HG02884 (cell line): ENCODE measurements around the gene MMP19.
A peak's percentile ranks its signal among the peaks of the same experiment; 100 is the strongest.
"Not testable (repeated sequence)": the region's sequence is repeated elsewhere in the genome, so short reads cannot be mapped to it uniquely, and the experiment has no call there.

Experiments
- ATAC-seq: cut with Tn5 transposase; IDR thresholded peaks from one replicate; pipeline ENCODE4 v1.9.1; 2021; ENCODE audit warnings: mild to moderate bottlenecking, moderate library complexity; ENCODE audit not compliant: unreplicated experiment

The MMP19 gene

DNA sequence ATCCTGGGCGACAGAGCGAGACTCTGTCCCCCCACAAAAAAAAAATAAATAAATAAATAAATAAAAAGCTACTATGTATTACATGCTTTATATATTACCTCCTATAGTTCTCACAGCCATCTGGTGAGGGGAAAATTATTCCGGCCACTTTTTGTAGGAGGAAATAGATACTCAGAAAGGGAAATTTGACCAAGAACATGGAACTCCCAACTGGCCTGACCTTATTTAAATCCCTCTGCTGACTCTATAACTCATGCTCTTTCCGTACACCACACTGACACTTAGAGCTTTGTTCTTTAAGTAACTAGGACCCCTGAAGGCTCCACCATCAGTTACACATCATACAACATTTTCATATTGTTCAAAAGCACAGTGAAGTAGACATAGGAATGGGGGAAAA, 2.2 kb upstream of the MMP19 start:
- ATAC-seq, result no peak

DNA sequence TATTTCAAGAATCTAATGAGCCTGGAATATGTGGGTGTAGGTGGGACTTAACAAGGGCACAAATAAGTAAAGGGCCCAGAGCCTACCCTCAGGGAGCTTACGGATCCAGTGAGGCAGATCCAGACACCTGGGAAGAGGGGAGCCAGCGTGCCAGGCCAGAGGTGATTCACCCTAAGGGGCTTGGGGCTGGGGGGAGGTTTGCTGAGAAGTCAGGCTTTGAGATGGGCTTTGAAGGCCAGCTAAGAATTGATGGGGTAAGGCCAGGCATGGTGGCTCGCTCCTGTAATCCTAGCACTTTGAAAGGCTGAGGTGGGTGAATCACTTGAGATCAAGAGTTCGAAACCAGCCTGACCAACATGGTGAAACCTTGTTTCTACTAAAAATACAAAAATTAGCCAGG, 695 bp upstream of the MMP19 start:
- no peak for ATAC-seq

DNA sequence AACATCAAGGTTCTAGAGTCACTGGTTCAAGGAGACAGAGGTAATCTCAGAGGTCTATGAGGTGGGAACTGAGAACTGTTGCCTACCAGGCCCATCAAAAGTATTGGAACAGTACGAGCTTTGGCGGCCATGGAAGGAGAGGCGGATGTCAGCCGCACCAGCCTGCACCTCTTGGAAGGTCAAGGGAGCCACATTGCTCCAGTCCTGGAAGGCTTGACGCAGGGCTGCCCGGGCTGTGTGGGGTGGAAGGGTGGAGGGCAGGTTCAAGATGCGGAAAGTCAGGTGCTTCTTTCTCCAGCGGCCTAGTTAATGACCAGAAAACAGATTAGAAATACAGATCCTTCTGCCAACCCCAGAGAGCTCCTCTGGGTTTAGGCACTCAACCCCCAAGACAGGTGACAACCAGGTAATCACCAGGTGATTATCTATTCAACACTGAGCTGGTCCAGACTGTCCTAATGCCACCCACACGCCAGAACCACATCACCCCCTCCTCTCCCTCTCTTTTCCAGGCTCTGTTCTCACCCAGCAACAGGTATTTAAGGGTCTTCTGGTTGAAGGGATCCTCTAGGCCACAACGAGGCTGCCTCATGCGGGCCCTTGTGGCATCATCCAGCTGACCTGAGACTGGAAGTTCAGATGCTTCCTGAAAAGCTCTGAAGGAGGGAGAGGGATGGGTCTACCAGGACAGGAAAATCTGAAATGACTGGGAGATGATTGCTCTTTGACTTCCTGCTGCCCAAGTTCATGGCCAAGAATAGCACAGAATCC, 2.0 kb downstream of the MMP19 start:
- no peak for ATAC-seq

DNA sequence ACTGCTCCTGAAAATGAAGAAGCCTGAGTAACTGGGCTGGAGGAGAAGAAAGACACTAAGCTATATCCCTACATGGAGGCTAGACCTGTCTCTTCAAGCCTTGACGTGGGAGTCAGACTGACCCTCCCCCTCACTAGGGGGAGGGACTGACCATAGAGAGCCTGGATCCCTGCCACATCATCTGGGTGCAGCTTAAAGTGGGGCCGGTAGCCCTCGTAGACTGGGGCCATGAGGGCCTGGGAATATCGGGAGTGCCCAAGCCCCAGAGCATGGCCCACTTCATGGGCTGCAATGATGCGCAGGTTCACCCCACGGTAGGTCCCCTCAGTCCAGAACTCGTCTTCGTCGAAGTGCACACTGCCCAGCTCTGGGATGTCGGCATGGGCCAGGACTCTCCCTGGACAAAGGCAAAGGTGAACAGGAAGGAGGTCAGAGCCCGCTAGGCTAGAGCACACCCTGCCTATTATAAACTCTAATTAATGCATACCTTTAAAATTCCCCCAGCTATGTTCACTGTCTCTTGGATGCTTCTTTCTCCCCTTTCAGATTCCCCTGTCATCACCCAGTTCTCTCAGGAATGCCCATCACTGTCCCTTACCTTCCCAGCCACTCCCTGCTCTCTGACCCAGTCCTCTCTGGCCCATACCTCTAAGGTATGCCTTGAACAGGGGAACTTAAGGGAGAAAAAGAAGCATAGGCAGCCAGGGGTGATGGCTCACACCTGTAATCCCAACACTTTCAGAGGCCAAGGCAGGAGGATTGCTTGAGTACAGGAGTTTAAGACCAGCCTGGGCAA, 3.2 kb downstream of the MMP19 start:
- ATAC-seq, result no peak

DNA sequence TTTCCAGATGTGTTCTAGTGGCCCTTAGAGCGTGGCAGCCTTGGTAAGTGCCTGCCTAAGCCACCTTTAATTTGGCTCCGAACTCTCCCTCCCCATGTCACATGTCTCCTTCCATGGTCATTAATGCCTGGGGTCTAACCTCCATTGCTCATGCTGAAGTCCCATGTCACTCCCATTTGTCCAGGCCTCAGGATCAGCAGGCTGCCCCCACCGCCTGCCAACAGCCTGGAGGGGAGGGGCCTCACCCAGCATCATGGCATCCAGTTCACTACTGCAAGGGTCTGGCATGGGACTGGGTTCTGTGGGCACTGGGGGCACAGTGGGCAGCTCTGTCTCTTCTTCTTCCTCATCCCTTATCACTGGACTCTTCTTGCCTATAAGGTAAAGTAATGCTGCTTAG, 4.4 kb downstream of the MMP19 start:
- ATAC-seq, result no peak

DNA sequence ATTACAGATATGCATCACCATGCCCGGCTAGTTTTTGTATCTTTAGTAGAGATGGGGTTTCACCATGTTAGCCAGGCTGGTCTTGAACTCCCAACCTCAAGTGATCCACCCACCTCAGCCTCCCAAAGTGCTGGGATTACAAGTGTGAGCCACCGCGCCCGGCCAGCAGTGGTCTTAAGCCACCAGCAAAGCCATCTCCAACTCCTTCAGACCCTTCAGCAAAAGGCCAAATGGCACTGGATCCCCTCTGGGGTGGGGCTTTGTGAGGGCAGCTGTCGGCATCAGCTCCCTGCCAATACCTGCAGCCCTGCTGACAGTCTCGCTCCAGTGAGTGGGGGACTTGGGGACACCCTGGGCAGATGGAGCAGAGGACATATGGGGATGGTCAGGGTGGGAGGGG, 8.3 kb downstream of the MMP19 start:
- ATAC-seq, result not testable (repeated sequence)

DNA sequence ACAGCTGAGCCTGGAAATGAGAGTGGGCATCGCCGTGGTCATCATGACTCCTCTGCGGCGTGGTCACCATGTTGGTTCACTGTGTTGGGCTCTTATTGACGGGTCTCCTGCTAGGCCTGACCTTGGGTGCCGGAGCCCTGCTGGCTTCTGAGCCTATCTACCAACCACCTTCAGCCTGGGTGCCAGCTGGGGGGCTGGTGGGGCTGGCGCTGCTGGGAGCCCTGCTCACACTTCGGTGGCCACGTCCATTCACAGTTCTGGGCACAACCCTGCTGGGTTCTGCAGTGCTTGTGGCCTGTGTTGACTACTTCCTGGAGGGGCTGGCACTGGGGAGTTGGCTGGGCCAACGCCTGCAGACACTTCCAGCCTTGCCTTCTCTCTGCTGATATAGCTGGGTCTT, 9.7 kb downstream of the MMP19 start:
- no peak for ATAC-seq

DNA sequence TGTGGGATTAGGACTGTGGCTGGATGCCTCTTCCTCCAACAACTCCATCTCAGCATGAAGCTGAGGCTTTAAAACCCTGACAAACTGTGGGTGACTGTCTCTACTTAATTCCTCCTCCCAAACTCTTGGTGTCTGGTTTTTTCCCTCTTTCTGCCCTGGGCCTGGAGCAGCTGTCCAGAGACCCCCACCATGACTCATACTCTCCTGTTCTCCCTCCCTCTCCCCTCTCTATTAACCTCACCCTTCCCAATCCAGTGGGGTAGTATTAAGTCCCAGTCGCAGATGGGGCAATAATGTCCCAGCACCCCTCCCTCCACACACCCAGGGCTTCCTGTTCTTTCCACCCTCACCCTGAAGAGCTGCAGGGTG, 11.3 kb downstream of the MMP19 start:
- no peak for ATAC-seq

DNA sequence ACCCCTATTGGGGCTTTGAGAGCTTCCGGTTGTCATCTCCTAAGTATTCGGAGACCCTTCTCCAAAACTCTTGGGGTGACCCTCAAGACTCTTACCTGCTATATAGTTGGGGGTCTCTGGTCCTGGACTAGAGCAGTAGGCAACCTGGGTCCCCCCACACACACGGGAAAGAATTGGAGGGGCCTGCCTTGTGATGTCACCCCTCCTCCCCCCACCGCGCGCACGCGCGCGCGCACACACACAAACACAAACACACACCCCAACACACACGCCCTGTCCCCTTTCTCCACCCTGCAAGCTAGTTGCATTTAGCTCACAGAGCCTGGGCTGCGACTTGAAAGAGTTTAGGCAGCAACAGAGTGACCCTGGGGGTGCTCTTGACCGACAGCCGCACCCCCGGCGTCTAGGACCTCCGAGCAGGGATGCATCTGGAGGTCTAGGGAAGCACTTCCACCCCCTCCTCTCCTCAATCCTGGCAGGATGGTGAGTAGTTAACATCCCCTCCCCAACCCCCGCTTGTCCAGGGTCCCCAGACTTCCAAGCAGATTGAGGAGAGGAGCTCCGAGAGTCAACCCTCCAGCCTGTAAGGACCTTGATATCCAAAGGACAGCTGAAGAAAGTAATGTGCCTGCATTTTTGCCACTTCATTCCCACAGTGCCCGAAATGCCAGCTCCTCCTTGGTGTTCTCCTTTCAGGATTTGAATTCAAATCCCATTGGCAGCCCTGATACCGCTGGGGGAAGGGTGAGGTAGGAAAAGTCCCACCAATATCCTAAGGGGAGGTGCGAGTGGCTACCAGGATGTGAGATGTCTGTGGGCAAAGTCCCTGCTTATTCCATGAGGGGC, 11.9 kb downstream of the MMP19 start:
- no peak for ATAC-seq

DNA sequence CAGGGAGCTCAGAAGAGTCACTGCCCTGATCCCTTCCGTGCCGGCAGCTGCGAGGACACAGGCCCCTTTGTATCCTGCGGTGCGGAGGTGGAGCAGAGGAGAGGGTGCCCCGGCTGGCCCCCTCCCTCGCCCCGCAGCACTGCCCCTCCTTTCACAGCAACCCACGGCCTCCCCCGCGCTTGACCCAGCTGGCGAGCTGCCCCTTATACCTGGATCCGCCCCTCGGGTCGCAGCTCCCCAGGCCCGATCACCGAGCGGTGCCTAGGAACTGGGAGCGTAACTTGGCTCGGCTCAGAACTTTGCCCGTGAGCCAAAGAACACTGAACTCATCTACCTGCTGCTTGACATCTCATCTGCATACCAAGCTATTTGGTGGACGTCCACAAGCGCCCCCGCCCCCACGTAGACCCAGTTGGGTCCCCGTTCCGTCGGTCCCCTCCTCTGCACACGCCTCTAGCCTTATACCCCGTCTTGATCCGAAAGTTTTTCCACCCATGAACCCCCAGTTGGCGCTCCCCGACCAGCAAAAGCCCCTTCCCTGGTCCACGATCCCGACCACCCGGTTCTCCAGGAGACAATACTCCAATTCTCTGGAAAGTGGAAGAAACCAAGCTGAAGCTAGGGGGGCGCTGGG, 12.7 kb downstream of the MMP19 start:
- peak; percentile 19 for ATAC-seq

DNA sequence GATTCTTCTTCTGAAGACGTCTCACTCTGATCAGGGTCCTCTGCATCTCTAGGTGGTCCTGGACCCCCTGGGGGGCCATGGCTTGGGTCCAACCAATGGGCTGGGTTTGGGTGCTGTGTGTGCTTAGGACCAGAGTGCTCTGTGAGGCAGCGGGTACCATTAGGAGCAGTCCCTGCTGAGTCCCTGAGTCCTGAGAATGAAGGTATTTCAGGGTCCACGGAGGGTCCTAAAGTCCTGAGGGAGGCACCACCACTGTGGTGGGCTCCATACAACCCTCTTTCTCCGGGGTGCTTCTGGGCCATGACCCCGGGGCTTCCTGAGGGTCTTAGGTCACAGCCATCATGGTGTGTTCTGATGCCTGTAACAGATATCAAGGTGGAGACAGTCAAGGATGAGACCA, 14.4 kb downstream of the MMP19 start:
- ATAC-seq, result no peak

DNA sequence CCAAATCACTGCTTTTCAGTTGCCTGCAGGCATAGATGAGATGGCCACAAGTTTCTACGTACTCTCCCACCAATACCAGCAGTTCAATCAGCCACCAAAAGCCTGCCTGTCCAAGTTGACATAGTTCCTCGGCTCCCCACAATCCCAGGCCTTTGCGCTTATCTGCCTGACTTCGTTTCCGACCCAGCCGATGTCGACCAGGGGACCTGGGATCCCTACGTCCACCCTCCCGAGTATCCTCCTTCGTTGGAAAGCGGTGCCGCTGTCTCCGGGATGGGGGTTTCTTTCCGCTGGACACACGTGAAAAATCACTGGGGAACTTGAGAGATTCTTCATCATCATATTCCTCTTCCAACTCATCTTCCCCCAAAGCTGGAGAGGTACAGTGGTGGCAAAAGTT, 14.9 kb downstream of the MMP19 start:
- no peak for ATAC-seq

DNA sequence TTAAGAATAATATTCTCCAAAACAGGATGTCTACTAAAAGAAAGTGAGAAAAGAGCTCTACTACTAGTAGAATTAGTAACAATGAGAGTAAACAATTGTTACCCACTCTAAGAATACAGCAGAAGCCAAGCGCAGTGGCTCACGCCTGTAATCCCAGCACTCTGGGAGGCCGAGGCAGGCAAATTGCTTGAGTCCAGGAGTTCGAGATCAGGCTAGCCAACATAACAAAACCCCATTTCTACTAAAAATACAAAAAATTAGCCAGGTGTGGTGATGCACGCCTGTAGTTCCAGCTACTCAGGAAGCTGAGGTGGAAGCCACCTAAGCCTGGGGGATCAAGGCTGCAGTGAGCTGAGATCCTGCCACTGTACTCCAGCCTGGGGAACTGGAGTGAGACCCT, 18.0 kb downstream of the MMP19 start:
- ATAC-seq, result no peak

DNA sequence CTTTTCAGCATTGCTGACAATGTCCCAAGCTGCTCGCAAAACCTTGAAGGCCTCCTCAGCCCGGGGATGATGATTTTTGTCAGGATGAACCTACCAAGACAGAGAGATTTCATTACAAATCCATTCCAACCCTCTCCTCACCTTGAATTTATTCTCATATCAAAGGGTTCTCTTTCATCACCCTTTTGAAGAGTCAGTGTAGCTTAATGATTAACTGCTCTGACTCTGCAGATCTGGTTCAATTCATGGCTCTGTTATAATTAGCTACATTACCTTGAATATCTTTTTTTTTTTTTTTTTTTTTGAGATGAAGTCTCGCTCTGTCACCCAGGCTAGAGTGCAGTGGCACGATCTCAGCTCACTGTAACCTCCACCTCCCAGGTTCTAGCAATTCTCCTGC, 19.3 kb downstream of the MMP19 start:
- no peak for ATAC-seq

DNA sequence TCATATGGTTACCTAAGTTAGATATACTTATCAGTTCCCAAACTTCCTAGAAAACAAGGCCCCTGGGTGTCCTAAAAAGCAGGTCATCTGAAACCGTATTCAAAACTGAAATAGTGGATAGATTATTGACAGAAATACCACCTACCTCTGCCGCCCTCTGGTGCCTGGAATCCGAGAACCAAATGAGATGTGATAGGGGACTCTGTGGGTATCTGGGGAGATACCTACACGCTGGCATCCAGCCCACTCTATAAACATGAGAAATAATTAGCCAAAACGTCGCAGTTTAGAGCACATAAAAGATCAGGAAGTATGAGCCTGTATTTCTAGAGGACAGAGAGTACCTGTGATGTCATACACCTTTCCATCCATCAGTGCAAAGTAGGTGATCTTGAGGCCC, 20.5 kb downstream of the MMP19 start:
- no peak for ATAC-seq

DNA sequence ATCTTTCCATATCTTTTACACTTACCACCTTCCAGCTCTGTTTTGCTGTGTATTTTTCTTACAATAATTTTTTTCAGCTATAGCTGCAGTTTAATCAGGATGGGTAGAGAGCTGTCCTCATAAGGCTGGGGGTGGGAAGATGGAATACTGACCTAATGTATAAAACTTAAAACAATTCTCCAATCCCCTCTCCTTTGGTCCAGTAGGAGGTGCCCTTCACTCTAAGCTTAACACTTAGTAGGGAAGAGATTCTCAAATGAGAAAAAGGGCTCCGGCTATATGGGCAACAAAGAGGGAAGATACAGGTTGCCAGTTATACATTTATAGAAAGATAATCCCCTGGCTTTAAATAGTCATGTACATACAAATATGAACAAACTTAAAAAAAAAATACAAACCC, 22.1 kb downstream of the MMP19 start:
- ATAC-seq, result no peak

DNA sequence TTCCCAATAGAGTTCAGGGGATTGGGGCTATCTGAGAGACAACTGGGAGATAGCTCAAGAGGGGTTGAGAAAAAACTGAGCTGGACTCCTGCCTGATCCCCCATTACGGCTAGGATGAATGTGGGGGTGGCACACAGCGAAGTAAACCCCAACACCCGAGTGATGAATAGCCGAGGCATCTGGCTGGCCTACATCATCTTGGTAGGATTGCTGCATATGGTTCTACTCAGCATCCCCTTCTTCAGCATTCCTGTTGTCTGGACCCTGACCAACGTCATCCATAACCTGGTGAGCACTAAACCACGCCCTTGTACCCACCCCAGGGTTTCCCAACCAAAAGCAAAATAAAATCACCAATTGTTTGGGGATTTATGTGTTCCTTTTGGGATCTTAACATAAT, 23.9 kb downstream of the MMP19 start:
- ATAC-seq, result no peak

DNA sequence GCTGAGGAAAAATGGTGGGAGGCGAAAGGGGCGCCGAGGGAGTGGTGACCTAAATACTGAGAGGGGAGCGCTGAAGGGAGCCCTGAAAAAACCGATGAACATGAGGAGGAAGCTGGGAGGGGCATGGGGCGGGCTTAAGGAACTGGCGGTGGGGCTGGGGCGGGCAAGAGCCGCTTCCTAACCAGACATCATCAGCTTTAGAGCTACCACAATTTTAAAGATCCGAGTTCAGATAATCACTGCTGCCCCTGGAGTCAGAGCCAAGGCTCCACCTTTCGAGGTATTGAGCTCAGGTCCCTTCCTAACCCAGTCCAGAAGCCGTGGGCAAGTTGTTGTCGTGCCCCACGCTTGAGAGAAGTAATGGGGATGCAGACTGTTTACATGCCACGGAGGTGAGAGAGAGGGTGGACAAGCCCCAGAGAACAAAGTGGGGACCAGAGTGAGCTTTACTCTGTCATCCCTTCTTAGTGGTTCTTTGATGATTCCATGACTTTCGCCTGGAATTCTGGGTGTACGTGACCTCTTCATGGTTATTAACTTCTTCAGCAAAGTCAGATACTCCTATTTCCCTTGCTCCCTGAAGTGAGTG, 24.5 kb downstream of the MMP19 start:
- ATAC-seq, result peak; percentile 21

DNA sequence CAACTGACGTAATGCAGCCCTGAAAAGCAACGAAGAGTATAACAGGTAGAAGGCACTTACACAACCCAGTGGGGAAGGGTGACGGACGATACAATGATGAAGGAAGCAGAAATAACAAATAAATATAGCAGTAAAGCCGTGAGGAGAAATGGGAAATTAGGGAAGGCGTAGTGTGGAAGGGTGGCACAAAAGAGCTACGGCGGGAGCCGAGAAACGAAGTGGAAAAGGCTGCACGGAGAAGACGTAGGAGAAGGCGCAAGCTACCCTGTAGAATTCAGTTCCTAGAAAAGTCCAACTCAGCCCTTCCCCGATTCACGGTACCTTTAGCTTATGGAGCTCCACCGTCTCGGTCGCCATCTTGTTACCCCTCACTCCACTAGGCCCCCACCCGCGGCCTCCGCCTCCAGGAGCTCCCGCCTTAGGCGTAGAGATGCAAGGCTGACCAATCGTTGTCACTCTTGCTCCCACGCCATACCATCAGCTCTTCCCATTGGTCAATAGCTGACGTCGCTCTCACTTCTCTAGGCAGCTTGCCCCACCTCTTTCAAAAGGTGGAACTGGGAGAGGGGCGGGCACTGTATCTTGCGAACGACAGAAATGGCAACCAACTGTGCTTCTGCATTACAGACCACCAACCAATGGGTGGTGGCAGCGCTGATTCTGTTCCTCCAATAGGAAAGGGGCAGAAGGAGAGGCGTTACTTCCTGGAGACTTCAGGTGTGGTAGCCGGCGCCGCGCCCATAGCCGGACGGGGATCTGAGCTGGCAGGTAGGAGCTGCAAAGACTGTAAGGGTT, 25.2 kb downstream of the MMP19 start, which contains the start of the genes ORMDL2 and SARNP:
Gene ORMDL2 (plus strand): TSS at position 697 of the 795 bp plus-strand sequence. CDS start 959 bp downstream, outside the sequence.
Gene SARNP (minus strand): TSS at position 380 of the 795 bp plus-strand sequence. CDS start 23 bp downstream, at position 357.
- ATAC-seq, result peak; percentile 96

DNA sequence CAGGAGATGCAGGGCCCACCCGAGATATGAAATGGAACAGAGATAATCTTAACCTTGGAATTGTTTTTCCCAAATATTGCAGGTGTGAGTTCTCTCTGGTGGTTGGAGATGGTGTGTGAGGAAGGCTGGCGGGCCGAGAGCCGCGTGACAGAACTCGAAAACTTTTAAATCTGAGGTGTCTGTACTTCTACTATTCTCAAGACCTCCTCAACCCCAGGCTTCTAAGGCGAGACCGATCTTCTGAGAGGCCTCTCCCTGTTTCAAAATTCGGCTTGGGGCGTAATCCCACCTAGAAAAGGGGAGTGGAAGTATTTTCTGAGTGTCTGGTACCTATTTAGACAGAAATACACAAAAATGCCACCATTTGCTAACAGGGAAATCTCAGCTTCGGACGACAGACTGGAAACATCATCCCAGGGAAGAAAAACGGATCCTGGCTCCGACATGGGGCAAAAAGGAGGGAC, 25.8 kb downstream of the MMP19 start:
- no peak for ATAC-seq
